OCI-LY3 (cell line): Measurements from ENCODE around the gene SIPA1.

Experiments used
- H2AFZ ChIP-seq: fragments of 200-600, 300-600 bp; shearing (Covaris generic); 2 replicates; pipeline ENCODE4 v1.6.0; 2014; ENCODE audit warnings: antibody characterized with exemption, low read depth, low read length
- H3K27ac ChIP-seq: fragments of 200-600, 300-600 bp; sonication (generic); 2 replicates; pipeline ENCODE4 v1.5.1; 2014; ENCODE audit warnings: mild to moderate bottlenecking, low read length, moderate library complexity, mixed read lengths
- H3K27me3 ChIP-seq: fragments of 200-600, 300-600 bp; sonication (generic); 2 replicates; pipeline ENCODE4 v1.6.1; 2014; ENCODE audit warnings: low read depth, low read length, mixed read lengths
- H3K36me3 ChIP-seq: fragments of 200-600, 300-600 bp; sonication (generic); replicated peaks from 2 replicates; pipeline ENCODE3; 2014; ENCODE audit warnings: low read depth, low read length, mixed read lengths
- H3K4me1 ChIP-seq: fragments of 300-600, 200-600 bp; sonication (generic); 2 replicates; pipeline ENCODE4 v1.6.1; 2014; ENCODE audit warnings: low read length, mixed read lengths
- H3K4me2 ChIP-seq: fragments of 200-600, 300-600 bp; sonication (generic); 2 replicates; pipeline ENCODE4 v1.6.1; 2014; ENCODE audit warnings: low read length, mixed read lengths
- H3K4me3 ChIP-seq: fragments of 300-600, 200-600 bp; sonication (generic); 2 replicates; pipeline ENCODE4 v1.5.1; 2014; ENCODE audit warnings: antibody characterized with exemption, mild to moderate bottlenecking, low read length, moderate library complexity
- H3K79me2 ChIP-seq: fragments of 300-600, 200-600 bp; shearing (Covaris generic); 2 replicates; pipeline ENCODE4 v1.6.1; 2014; ENCODE audit warnings: mild to moderate bottlenecking, low read length, mixed read lengths
- H3K9ac ChIP-seq: fragments of 300-600, 200-600 bp; shearing (Covaris generic); 2 replicates; pipeline ENCODE4 v1.6.0; 2014; ENCODE audit warnings: mild to moderate bottlenecking, low read length, moderate library complexity
- H3K9me3 ChIP-seq: fragments of 200-600, 300-600 bp; shearing (Covaris generic); 2 replicates; pipeline ENCODE4 v1.6.1; 2014; ENCODE audit warnings: low read length, mixed read lengths; ENCODE audit not compliant: insufficient read depth
- H4K20me1 ChIP-seq: fragments of 200-600, 300-600 bp; sonication (generic); 2 replicates; pipeline ENCODE4 v1.6.1; 2016; ENCODE audit warnings: low read length, mixed read lengths; ENCODE audit not compliant: insufficient read depth
- CTCF ChIP-seq: fragments of 200-600, 300-600 bp; sonication (generic); IDR thresholded peaks from 2 replicates; pipeline ENCODE4 v1.5.1; 2014; ENCODE audit warnings: antibody characterized with exemption, low read length, low read depth
- EZH2phosphoT487 ChIP-seq: fragments of 200-600 bp; shearing (Covaris generic); IDR thresholded peaks from 2 replicates; pipeline ENCODE4 v1.6.1; 2018; ENCODE audit warnings: antibody characterized with exemption, mixed run types, low read depth

Gene SIPA1

DNA sequence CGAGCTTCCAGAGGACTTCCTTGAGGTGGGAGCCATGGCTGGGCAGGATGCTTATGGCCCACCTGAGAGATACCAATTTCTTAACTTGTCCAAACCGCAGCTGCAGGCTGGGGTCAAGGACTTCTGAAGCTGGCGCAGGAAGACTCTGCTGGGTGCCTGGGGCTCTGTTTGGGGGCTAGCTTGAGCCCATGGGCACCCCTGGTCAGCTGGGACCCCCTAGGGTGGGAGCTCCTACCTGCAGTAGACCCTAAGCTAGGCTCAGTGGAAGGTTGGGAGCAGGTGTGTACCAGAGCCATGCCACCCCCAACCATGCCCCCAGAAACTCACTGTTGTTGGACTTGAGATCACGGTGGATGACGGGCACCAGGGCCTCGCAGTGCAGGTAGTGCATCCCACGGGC is 25.2 kb upstream of the SIPA1 start:
- no peak overlapping the region for H2AFZ ChIP-seq
- peaks cover 66% of the 10 kb centered on the region for H3K79me2 ChIP-seq
- no peaks in the 10 kb centered on the region for H3K9me3 ChIP-seq
- H3K4me3 ChIP-seq, result peak overlapping the region; percentile 79; the same call in 1 of the 2 replicates
- peaks cover 24% of the 10 kb centered on the region for H3K36me3 ChIP-seq
- peaks cover 13% of the 10 kb centered on the region for H4K20me1 ChIP-seq
- H3K9ac ChIP-seq, result no peak overlapping the region
- peaks cover 27% of the 10 kb centered on the region for H3K4me1 ChIP-seq
- H3K27ac ChIP-seq, result no peak overlapping the region
- no peaks in the 10 kb centered on the region for H3K27me3 ChIP-seq
- peak overlapping the region; percentile 62 for H3K4me2 ChIP-seq
- no peak for TF ChIP-seq EZH2phosphoT487
- no peak for TF ChIP-seq CTCF

- H3K27ac ChIP-seq, result peak overlapping the region; percentile 76
- peaks cover 72% of the 10 kb centered on the region for H3K79me2 ChIP-seq
- H3K27me3 ChIP-seq, result no peaks in the 10 kb centered on the region
- no peaks in the 10 kb centered on the region for H3K9me3 ChIP-seq
- peak overlapping the region; percentile 79 for H3K4me3 ChIP-seq
- TF ChIP-seq EZH2phosphoT487 (no peak), CTCF (no peak)
- peaks cover 31% of the 10 kb centered on the region for H3K4me1 ChIP-seq
- peak overlapping the region; percentile 92 for H3K9ac ChIP-seq
- H3K4me2 ChIP-seq, result peak overlapping the region; percentile 62
- peaks cover 13% of the 10 kb centered on the region for H4K20me1 ChIP-seq
- no peak overlapping the region for H2AFZ ChIP-seq
- peaks cover 23% of the 10 kb centered on the region for H3K36me3 ChIP-seq
These were observed 24.6 kb upstream of the SIPA1 start for GRCh38 chr11:65613091-65613928.

DNA sequence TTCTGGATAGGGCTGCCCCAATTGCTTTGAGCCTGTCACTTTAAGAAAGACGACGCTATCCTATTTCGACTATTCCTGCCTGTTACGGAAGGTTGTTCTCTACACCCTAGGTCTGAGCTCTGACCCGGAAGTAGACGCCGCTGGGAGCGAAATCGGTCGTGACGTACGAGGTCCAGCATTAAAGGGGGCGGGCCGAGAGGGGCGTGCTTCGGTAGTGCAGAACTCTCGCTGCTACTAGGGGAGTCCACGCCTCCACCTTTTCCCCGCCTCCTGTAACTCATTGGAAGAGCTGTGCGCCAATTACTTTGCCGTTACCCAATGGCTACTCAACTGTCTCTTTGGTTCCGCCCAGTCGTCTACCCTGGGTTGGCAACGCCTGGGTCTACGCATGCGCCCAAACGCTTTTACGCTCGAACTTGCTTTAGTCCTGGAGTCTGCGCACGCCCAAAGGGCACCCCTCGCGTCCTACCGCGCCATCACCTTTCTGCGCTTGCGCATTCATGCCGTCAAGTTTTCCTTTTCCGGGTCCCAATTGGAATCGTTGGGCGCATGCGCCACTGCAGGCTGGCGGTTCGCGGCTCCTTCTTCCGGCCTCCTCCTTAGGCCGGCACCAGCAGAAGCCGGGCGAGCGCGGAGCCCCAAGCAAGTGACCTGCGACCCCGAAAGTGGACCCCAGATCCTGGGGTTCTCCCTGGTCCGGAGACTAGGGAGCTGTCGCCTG is 22.5 kb upstream of the SIPA1 start, which contains the start of gene PCNX3:
Gene PCNX3 (plus strand): TSS at position 548 of the 721 bp plus-strand sequence. CDS start 536 bp downstream, outside the sequence.
- peaks cover 9% of the 10 kb centered on the region; the same call in 1 of the 2 replicates for H4K20me1 ChIP-seq
- H2AFZ ChIP-seq, result no peak within 1 kb of the TSS
- peak within 1 kb of the TSS; percentile 92 for H3K9ac ChIP-seq
- peaks cover 31% of the 10 kb centered on the region for H3K4me1 ChIP-seq
- peaks cover 33% of the 10 kb centered on the region for H3K36me3 ChIP-seq
- no peaks in the 10 kb centered on the region for H3K27me3 ChIP-seq
- H3K9me3 ChIP-seq, result no peaks in the 10 kb centered on the region
- peak within 1 kb of the TSS; percentile 100 for H3K4me2 ChIP-seq
- H3K27ac ChIP-seq, result peak within 1 kb of the TSS; percentile 76
- TF ChIP-seq EZH2phosphoT487 (no peak), CTCF (no peak)
- peaks cover 76% of the 10 kb centered on the region for H3K79me2 ChIP-seq
- H3K4me3 ChIP-seq, result peak within 1 kb of the TSS; percentile 79

- H3K79me2 ChIP-seq, result peaks cover 70% of the 10 kb centered on the region
- TF ChIP-seq CTCF, result no peak
- no peaks in the 10 kb centered on the region for H3K9me3 ChIP-seq
- peak overlapping the region; percentile 100 for H3K4me2 ChIP-seq
- H3K27ac ChIP-seq, result peak overlapping the region; percentile 76
- peaks cover 34% of the 10 kb centered on the region for H3K36me3 ChIP-seq
- no peak overlapping the region for H2AFZ ChIP-seq
- peak overlapping the region; percentile 82 for H3K9ac ChIP-seq
- H3K4me1 ChIP-seq, result peaks cover 31% of the 10 kb centered on the region
- H3K27me3 ChIP-seq, result no peaks in the 10 kb centered on the region
- peaks cover 9% of the 10 kb centered on the region; the same call in 1 of the 2 replicates for H4K20me1 ChIP-seq
- peak overlapping the region; percentile 79 for H3K4me3 ChIP-seq
These were observed 21.8 kb upstream of the SIPA1 start for GRCh38 chr11:65615950-65616574.
